Activated naive CD4-positive, alpha-beta T cell treated with anti-CD3 and anti-CD28 coated beads, Interleukin-2, amount 50 U/mL, for 16 hours (primary cell): ENCODE data around the gene ARPC5L.
"Not testable (repeated sequence)": the region's sequence is repeated elsewhere in the genome, so short reads cannot be mapped to it uniquely, and the experiment has no call there.

Source experiments
- DNase-seq: peaks from one replicate; pipeline ENCODE4 v3.0.0-alpha.2; 2020

The ARPC5L gene

DNA sequence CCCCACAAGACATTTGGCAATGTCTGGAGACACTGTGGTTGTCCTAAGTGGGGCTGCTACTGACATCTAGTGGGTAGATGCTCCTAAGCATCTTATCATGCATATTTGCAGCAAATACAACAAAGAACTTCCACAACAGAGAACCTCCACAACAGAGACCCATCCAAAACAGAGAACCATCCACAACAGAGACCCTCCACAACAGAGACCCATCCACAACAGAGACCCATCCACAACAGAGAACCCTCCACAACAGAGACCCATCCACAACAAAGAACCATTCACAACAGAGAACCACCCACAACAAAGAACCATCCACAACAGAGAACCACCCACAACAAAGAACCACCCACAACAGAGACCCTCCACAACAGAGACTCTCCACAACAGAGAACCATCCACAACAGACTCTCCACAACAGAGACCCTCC is 32.8 kb downstream of the ARPC5L start:
- peak; percentile 28 for DNase-seq

DNA sequence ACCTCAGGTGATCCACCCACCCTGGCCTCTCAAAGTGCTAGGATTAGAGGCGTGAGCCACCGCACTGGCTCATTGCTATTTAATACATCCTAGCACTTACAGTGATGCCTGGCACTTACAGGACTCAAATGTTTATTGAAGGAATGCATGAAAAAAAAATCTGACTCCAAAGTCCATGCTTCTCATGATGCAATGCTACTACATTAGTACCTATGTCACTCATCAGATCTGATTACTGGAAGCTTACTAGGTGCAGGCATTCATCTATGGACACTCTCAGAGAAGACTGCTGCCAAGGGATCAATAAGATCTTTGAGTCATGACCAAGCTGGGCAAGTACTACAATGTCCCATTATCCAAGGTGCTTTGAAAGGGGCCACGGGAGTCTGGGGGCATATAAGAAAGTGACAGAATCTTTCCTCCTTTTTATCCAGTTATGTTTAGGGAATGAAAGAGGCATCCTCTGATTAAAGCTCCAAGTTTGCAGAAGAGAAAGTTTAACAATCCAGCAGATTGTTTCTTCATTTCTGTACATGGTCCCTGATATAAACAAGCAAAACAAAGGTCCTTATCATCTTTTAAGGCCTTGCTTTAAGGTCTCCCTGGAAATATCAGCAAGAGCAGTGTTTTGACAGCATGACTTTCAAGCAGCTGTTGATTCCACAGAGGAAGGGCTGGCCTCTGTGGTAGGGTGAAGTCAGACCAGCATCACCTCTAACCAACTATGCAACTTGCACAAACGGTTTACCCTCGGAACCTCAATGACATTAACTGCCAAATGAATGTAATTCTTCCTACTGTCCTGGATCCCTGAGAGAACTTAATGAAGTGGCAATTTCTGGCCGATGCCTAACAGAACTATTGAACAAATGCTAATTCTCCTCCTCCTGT is 35.9 kb downstream of the ARPC5L start:
- no peak for DNase-seq

DNA sequence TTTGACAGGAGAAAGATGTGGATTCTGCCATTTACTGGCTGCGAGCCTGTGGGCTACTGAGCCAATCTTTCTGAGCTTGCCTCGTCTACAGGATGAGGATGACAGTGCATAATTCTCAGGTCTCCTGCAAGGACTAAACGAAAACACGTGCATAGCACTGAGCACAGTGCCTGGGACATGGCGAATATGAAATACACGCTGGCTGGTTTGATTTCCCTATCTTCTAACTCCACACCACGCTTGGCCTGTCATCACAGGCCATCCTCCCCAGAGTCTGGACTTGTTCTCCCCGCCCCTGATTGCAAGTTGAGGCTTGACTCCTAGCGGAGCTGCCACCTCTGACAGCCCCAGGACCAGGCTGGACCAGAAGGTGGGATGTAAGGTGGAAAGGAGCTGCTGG is 37.9 kb downstream of the ARPC5L start:
- no peak for DNase-seq

GRCh38 chr9:124906966-124907365 is 45.0 kb downstream of the ARPC5L start:
- DNase-seq: no peak

GRCh38 chr9:124908098-124908497 is 46.2 kb downstream of the ARPC5L start:
- DNase-seq: no peak

DNA sequence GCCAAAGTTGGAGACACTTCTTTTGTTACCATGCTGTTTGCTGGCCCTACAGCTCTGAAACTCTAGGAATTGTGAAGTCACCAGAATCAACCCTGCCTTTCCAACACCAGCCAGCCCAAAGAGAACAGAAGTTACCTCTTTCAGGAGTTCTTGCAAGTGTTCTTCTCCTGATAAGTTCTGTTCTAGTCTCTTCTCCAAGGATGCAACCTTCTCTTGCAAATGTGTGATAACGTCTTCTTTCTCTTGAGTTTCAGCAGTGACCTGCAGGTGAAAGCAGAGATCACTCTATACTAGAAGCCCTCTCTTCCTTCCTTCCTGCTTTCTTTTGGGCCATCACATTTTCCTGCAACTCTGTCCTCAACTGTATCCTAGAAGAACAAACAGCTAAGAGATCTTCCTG is 49.8 kb downstream of the ARPC5L start:
- no peak for DNase-seq

GRCh38 chr9:124913378-124913777 is 51.4 kb downstream of the ARPC5L start:
- no peak for DNase-seq

DNA sequence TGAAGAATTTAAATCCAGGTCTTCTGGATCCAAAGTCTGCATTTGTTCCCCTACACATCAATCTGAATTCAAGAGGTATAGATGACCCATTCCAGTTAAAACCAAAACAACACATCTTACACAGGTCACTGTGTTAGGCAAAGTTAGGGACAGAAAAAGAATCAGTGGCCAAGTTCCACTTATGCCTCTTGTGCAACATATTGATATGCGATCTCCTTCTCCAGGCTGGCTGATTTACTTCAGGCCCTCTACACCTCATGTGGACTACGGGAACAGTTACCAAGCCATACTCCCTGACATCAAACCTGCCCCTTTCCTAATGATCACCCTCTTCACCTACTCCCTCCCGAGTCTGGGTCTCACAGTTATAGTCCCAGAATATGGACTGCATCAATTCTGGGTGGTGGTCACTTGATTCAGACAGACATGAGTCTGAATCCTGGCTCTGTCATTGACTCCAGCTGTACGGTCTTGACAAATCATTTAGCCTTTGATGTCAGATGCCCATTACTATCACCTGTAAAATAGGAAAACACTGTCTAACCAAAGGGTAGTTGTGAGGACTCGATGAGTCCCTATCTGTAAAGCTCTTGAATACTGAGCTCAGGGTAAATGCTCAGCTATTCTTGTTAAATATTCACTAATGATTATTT is 52.9 kb downstream of the ARPC5L start:
- DNase-seq: no peak

DNA sequence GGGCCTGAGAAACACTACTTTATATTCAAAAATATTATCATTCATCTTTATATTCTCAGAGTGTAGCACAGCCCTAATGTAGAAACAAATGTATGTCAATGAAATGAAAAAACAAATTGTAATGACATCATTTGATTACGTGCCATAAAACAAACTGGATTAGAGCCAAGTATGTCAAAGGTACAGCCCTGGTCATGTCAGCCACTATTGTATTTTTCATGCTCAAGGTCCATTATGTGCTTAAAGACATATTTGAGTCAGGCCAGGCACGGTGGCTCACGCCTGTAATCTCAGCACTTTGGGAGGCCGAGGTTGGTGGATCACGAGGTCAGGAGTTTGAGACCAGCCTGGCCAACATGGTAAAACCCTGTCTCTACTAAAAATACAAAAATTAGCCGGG is 58.5 kb downstream of the ARPC5L start:
- DNase-seq: not testable (repeated sequence)
